ENCODE measurements around the gene CTNNA1. TPM values are rescaled to one million over a fixed set of nuclear protein-coding genes. Genes with fewer than 3 reads are reported as not detected.

CTNNA1 gene
- total RNA-seq, 1 experiment from 2014 or later = 1.9 TPM

DNA sequence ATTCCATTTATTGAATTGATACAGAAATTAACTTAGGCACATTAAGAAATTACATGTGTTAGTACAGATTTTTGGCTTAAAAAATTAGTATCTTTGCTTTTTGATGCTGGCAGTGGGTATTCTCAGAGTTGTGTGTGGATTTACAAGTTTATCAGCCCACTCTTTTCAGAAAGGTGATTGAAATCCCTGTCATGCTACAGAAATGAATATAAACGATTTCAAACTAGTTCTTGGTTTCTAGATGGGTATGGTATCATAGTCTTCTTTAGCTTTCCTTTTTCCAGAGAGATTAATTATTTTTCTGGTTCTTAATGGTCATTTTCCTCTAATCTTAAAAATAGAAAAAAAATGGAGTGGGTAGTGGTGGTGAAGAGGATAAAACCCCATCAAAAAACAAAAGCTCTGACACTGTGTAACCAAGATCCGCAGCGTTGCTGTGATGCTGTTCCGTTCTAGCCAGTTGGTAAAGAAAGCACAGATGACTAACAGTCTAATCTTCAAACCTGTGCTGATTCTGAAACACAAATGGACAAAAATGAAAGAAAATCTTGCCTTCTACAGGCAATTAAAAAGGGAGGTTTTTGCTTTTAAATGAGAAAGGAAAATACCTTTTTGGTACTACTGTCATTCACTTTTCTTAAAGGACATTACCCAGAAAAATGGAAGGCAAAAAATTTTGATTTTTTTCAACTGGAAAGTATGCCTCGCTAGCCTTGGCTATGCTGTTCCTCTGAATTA lies 116.7 kb downstream of the CTNNA1 start:
- DNase-seq (no peak), ATAC-seq (no peak)
- no peak overlapping the region for H2AFZ ChIP-seq (ENCODE audit: low read length)
- no peak overlapping the region for H3K27ac ChIP-seq (ENCODE audit: low read length)
- no peak overlapping the region for H3K4me3 ChIP-seq (ENCODE audit: low read length)
- POLR2A ChIA-PET (ENCODE audit: unreplicated experiment) = no interaction called here
- H3K9me3 ChIP-seq (ENCODE audit: low read length) = no peaks in the 10 kb centered on the region
- no peaks in the 10 kb centered on the region for H3K79me2 ChIP-seq (ENCODE audit: low read length)
- TF ChIP-seq EZH2 (IDR thresholded peaks at IDR 0.05; ENCODE audit: low read length, unreplicated experiment) (no peak), EZH2phosphoT487 (IDR thresholded peaks at IDR 0.05; ENCODE audit: borderline replicate concordance, low read length) (no peak), CTCF (conservative IDR thresholded peaks at IDR 0.05; ENCODE audit: low read depth, low read length) (no peak)
- no peak overlapping the region for H3K4me2 ChIP-seq (ENCODE audit: low read length)
- no peaks in the 10 kb centered on the region for H3K36me3 ChIP-seq (ENCODE audit: low read depth, low read length)
- no TSS peak for BruUV-seq (replicated peaks)
- CTCF ChIA-PET = no interaction called here
- no peaks in the 10 kb centered on the region for H3F3A ChIP-seq (ENCODE audit: low read length, unreplicated experiment)
- intact Hi-C loops (cut with micrococcal nuclease) = no loop called here
- H3K9me2 ChIP-seq (replicated peaks; ENCODE audit: low read length) = no peaks in the 10 kb centered on the region
- no peaks in the 10 kb centered on the region for H4K20me1 ChIP-seq (ENCODE audit: low read length)
- no peak overlapping the region for H3K9ac ChIP-seq (ENCODE audit: low read length)
- no peaks in the 10 kb centered on the region for H3K4me1 ChIP-seq (ENCODE audit: insufficient read depth, low read length)
- H3K27me3 ChIP-seq (ENCODE audit: low read length) = no peaks in the 10 kb centered on the region

DNA sequence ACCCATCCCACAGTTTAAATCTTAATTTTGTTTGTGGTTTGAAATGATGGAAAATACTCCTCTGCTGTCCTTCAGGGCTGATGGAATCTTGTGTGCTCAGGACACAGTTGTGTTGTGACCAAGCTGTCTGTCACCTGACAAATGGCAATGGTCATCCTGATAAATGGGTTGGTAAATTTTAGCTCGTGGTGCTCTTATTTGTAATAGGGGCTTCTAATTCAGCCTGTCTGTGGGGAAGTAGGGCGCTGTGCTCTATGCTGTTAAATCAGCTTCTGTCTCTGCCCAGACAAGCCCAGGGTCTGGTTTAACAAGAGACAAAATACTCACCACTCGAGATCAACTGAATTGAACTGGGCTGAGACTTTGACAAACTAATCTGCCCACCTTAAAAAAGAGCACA lies 117.4 kb downstream of the CTNNA1 start:
- Histone ChIP-seq H3K27ac (ENCODE audit: low read length) (no peak overlapping the region), H3K36me3 (ENCODE audit: low read depth, low read length) (no peaks in the 10 kb centered on the region), H3K79me2 (ENCODE audit: low read length) (no peaks in the 10 kb centered on the region), H3K4me1 (ENCODE audit: insufficient read depth, low read length) (no peaks in the 10 kb centered on the region), H3K9me3 (ENCODE audit: low read length) (no peaks in the 10 kb centered on the region), H4K20me1 (ENCODE audit: low read length) (no peaks in the 10 kb centered on the region), H3K27me3 (ENCODE audit: low read length) (no peaks in the 10 kb centered on the region), H3K4me3 (ENCODE audit: low read length) (no peak overlapping the region), H3K4me2 (ENCODE audit: low read length) (no peak overlapping the region), H3K9me2 (replicated peaks; ENCODE audit: low read length) (no peaks in the 10 kb centered on the region), H3K9ac (ENCODE audit: low read length) (no peak overlapping the region), H2AFZ (ENCODE audit: low read length) (no peak overlapping the region), H3F3A (ENCODE audit: low read length, unreplicated experiment) (no peaks in the 10 kb centered on the region)
- DNase-seq (no peak), ATAC-seq (no peak)
- CTCF ChIA-PET = no interaction called here
- BruUV-seq (replicated peaks) = no TSS peak
- intact Hi-C loops (cut with micrococcal nuclease) = no loop called here
- TF ChIP-seq CTCF (conservative IDR thresholded peaks at IDR 0.05; ENCODE audit: low read depth, low read length) (no peak), EZH2 (IDR thresholded peaks at IDR 0.05; ENCODE audit: low read length, unreplicated experiment) (no peak), EZH2phosphoT487 (IDR thresholded peaks at IDR 0.05; ENCODE audit: borderline replicate concordance, low read length) (no peak)
- POLR2A ChIA-PET (ENCODE audit: unreplicated experiment) = no interaction called here

DNA sequence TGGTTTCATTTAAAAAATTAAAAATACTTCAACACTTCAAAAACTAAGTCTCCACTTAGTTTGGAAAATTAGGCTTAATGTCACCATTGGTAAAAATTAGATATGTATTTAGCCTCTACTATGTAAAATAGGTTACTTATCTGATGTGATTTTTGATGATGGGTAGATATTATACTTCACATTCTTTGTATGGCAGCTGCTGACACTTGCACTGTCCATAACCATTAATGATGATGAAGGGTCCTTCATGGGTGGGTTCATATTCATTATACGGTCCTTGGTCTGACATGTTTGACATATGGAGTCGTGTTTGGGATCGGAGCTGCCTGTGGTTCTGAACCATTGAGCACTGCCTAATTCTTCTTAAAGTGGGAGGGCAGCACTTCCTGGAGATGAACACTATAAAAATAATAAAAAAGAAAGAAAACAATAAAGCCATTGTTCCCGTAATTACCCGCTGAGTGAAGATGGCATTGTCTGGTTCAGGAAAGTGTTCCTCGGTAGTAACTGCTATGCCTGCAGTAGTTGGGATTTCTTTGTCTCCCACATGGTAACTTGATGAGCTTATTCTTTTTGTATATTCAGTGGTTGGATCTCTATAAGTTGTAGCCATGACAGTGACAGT lies 119.7 kb downstream of the CTNNA1 start:
- CTCF ChIA-PET = no interaction called here
- H4K20me1 ChIP-seq (ENCODE audit: low read length) = no peaks in the 10 kb centered on the region

More for the DNA sequence above, 119.7 kb downstream of the CTNNA1 start:
- Histone ChIP-seq H3K27me3 (ENCODE audit: low read length) (no peaks in the 10 kb centered on the region), H2AFZ (ENCODE audit: low read length) (no peak overlapping the region), H3K9ac (ENCODE audit: low read length) (no peak overlapping the region), H3K9me2 (replicated peaks; ENCODE audit: low read length) (no peaks in the 10 kb centered on the region), H3F3A (ENCODE audit: low read length, unreplicated experiment) (no peaks in the 10 kb centered on the region), H3K79me2 (ENCODE audit: low read length) (no peaks in the 10 kb centered on the region), H3K27ac (ENCODE audit: low read length) (no peak overlapping the region), H3K9me3 (ENCODE audit: low read length) (no peaks in the 10 kb centered on the region), H3K36me3 (ENCODE audit: low read depth, low read length) (no peaks in the 10 kb centered on the region), H3K4me1 (ENCODE audit: insufficient read depth, low read length) (no peaks in the 10 kb centered on the region), H3K4me3 (ENCODE audit: low read length) (no peak overlapping the region), H3K4me2 (ENCODE audit: low read length) (no peak overlapping the region)
- no peak for TF ChIP-seq EZH2phosphoT487 (IDR thresholded peaks at IDR 0.05; ENCODE audit: borderline replicate concordance, low read length)
- TF ChIP-seq CTCF (conservative IDR thresholded peaks at IDR 0.05; ENCODE audit: low read depth, low read length) = no peak
- TF ChIP-seq EZH2 (IDR thresholded peaks at IDR 0.05; ENCODE audit: low read length, unreplicated experiment) = no peak
- no TSS peak for BruUV-seq (replicated peaks)
- no peak for DNase-seq
- POLR2A ChIA-PET (ENCODE audit: unreplicated experiment) = no interaction called here
- intact Hi-C loops (cut with micrococcal nuclease) = no loop called here
- no peak for ATAC-seq

Measured in PC-3 (cell line).